GM19463 (cell line): ENCODE data around the gene EDC4.
"Not testable (repeated sequence)": the region's sequence is repeated elsewhere in the genome, so short reads cannot be mapped to it uniquely, and the experiment has no call there.

Experiments
- ATAC-seq: cut with Tn5 transposase; IDR thresholded peaks from one replicate; pipeline ENCODE4 v1.9.1; 2021; ENCODE audit warnings: mild to moderate bottlenecking, moderate library complexity; ENCODE audit not compliant: unreplicated experiment

EDC4 gene

GRCh38 chr16:67872631-67873434 is at the start of gene EDC4:
Gene EDC4, plus strand, starts transcription at chr16:67873052. Its CDS starts 210 bp downstream, at chr16:67873262.
- ATAC-seq: peak; percentile 83

DNA sequence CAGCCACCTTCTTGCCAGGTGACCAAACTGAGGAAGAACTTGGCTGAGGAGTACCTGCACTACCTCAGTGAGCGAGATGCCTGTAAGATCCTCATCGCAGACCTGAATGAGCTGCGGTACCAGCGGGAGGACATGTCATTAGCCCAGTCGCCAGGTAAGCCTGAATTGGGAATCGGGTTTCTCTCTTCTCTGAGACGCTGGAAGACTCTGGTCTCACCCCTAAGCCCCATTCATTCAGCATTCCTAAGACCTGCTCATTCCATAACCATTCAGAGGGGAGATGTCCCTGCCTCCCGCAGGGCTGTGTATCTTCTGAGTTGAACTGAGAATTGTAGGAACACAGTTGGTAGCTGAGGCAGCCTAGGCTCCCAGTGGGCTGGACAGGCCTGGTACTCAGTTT is 47.7 kb upstream of the EDC4 start:
- ATAC-seq: no peak

DNA sequence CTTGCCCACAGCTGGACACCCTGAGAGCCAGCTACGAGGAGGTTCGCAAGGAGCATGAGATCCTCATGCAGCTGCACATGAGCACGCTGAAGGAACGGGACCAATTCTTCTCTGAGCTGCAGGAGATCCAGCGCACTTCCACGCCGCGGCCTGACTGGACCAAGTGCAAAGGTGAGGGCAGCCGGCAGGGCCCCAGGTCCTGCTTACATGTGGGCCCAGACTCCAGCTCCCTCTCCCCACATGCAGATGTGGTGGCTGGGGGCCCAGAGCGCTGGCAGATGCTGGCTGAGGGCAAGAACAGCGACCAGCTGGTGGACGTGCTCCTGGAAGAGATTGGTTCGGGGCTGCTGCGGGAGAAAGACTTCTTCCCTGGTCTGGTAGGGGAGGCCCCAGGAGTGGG is 46.9 kb upstream of the EDC4 start:
- no peak for ATAC-seq

GRCh38 chr16:67828651-67829050 is 44.2 kb upstream of the EDC4 start:
- no peak for ATAC-seq

DNA sequence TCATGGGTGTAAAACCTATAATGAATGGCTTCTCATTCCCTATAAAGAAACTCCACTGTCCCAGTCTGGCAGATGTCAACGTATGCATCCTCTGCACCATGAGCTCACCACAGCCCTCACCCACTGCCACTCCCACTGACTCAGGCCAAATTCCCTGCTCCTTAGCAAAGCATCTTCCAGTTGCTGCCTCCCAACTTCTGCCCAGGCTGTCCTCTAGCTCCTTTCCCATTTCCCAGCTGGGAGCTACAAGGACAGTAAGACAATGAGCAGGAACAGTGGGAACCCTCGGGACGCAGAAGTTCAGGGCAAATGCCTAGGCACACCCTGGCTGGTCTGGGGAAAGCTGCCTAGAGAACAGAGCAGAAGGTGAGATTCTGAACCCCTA is 39.8 kb upstream of the EDC4 start:
- ATAC-seq: no peak

GRCh38 chr16:67833415-67834241 is 39.2 kb upstream of the EDC4 start:
- ATAC-seq: peak; percentile 99

GRCh38 chr16:67834242-67834614 is 38.6 kb upstream of the EDC4 start:
- no peak for ATAC-seq

GRCh38 chr16:67837190-67837589 is 35.7 kb upstream of the EDC4 start:
- not testable (repeated sequence) for ATAC-seq

GRCh38 chr16:67837811-67838210 is 35.0 kb upstream of the EDC4 start:
- no peak for ATAC-seq

DNA sequence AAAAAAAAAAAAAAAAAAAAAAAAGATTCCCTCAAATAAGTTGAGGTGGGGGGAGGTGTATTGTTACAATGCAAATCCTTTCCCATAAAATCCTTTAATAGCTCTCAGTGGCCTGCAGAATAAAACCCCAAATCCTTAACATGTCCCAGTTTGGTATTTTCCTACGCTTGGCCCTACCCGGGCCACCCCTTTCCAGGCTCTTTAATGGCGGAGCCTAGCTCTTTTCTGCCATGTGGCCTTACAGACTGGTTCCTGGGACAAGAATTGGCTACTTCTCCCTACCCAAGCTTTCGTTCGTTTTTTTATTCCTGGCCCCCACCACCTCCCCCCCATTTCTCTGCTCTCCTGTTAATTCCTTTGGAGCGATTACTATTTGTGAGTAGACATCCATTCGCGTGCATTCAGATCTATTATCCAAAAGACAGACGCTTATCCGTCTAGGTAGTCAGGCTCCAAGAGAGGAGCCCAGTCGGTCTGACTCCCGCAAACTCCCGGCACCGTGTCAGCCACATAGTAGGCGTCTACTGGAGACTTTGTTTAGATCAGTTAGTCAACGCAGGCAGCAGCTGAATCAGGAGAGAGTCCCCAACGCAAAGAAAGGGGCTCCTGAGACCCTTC is 31.5 kb upstream of the EDC4 start:
- ATAC-seq: no peak

DNA sequence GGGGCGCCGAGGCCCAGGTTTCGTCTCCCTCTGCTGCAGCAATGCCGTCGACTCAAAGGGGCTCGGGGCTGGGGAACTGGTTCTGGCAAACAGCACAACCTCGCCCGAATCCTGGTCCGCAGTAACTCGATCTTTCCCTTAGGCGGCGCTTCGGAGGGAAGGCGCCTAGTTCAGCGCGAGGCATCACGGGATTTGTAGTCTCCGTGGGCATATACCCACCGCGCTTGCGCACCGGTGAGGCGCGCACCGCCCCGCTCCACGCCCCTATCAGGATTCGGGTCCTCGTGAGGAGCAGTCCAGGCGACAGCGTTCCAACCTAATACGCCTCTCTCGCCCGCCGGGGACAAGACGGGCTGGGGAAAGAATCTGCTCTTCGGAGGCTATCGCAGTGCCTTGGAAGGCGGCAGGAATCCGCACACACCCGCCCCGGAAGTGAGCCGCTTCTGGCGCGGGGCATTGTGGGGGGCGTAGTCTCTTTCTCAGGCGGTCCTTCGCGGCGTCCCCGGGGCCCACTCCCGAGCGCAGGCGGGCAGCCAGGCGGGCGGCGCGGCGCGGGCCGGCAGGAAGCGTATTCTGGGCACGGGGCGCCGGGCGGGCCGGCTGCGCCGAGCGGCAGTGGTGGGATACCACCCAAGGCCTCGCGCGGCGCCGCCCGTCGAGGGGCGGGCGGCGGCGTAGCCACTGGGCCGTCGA is 30.9 kb upstream of the EDC4 start, which contains the start of gene THAP11:
THAP11 (plus strand) TSS at position 505 of the 693 bp plus-strand sequence. CDS start 235 bp downstream, outside the sequence.
- ATAC-seq: peak; percentile 42

DNA sequence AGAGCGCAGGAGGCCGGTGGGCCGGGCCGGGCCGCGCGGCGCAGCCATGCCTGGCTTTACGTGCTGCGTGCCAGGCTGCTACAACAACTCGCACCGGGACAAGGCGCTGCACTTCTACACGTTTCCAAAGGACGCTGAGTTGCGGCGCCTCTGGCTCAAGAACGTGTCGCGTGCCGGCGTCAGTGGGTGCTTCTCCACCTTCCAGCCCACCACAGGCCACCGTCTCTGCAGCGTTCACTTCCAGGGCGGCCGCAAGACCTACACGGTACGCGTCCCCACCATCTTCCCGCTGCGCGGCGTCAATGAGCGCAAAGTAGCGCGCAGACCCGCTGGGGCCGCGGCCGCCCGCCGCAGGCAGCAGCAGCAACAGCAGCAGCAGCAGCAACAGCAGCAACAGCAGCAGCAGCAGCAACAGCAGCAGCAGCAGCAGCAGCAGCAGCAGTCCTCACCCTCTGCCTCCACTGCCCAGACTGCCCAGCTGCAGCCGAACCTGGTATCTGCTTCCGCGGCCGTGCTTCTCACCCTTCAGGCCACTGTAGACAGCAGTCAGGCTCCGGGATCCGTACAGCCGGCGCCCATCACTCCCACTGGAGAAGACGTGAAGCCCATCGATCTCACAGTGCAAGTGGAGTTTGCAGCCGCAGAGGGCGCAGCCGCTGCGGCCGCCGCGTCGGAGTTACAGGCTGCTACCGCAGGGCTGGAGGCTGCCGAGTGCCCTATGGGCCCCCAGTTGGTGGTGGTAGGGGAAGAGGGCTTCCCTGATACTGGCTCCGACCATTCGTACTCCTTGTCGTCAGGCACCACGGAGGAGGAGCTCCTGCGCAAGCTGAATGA is 30.1 kb upstream of the EDC4 start:
- peak; percentile 20 for ATAC-seq

GRCh38 chr16:67843343-67843765 is 29.5 kb upstream of the EDC4 start:
- no peak for ATAC-seq

DNA sequence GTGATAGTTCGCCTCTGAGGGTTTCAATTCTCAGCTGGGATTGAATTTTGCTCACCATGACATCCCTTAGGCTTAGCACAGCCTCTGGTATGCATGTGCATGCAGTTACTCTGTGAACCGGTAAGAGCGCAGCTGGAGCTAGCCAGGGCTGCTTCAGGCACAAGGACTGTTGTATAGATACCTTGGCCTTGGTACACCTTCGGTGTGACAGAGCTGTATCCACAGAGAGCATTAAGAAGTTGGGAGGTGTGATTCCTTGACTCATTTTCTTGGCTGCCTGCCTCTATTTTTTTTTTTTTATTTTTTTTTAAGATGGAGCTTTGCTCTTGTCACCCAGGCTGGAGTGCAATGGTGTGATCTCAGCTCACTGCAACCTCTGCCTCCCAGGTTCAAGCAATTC is 28.4 kb upstream of the EDC4 start:
- no peak for ATAC-seq

GRCh38 chr16:67845291-67846062 is 27.4 kb upstream of the EDC4 start:
- ATAC-seq: no peak

DNA sequence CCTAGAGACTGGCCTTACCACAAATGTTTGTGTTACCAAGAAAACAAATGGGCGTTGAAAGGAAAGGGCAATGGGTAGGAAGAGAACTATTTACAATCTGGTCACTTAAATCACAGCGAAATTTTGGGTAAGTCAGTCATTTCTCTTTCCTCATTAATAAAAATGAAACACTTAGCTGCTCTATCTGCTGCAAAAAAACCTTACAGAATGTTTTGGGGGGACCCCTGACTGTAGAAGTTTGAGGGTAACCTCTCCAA is 26.9 kb upstream of the EDC4 start:
- ATAC-seq: no peak

GRCh38 chr16:67846320-67847063 is 26.4 kb upstream of the EDC4 start, which contains the start of gene NUTF2:
Gene NUTF2, plus strand, starts transcription at chr16:67846933. Its CDS starts 18,198 bp downstream, at chr16:67865131.
- ATAC-seq: peak; percentile 54

DNA sequence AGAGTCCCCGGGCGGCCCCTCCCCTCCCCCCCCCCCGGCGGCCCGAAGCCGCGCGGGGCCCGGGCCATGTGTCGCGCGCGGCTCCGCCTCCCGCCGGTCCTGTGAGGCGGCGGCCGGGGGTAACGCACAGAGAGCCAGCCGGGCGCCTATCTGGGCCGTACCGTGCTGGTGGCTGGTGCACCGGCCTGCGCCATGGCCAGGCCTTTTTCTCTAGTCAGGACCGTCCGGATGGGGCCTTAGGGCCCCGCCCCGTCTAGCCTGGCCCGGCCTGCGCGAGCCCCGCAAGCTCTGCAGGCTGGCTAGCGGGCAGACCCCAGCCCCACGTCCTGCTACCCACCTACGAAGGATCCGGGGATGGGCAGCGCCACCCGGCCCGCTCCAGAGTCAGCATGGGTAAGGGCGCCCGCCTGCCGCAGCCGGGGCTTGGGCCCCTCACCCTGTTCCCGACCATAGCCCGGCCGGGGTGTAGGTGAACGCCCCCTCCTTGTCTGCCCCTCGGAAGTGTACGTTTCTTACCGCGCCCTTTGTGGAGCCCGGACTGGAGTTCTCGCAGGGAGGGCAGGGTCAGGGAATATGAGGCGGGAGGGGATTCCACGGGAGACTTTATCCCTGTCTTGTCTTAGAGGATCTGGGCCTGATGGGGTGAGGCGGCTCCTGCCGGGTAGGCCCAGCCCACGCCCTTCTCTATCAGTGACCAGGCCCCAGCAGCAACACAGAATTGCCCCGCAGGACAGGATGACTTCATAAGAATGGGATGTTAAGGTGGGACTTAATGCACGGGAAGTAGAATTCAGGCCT is 25.6 kb upstream of the EDC4 start, which contains the start of gene CENPT:
CENPT (minus strand) TSS at position 630 of the 798 bp plus-strand sequence. CDS start 13,834 bp downstream, outside the sequence.
- peak; percentile 33 for ATAC-seq
